HEK293T (cell line): ENCODE measurements around the gene CHST3.

Source experiments
- ARNT ChIP-seq: fragments of 450-650 bp; IDR thresholded peaks from 2 replicates; pipeline ENCODE4 v1.6.1; 2017; ENCODE audit warnings: mild to moderate bottlenecking
- BHLHE40 ChIP-seq: fragments of 450-650 bp; IDR thresholded peaks from 2 replicates; pipeline ENCODE4 v1.6.1; 2016; ENCODE audit warnings: mild to moderate bottlenecking, moderate library complexity, borderline replicate concordance
- FOXA1 ChIP-seq: fragments of 450-650 bp; IDR thresholded peaks from 2 replicates; pipeline ENCODE4 v1.6.1; 2016; ENCODE audit warnings: mild to moderate bottlenecking
- FOXK2 ChIP-seq: fragments of 450-650 bp; IDR thresholded peaks from 2 replicates; pipeline ENCODE4 v1.6.1; 2016; ENCODE audit warnings: mild to moderate bottlenecking
- L3MBTL2 ChIP-seq: fragments of 450-650 bp; conservative IDR thresholded peaks from 2 replicates; pipeline ENCODE4 v1.6.1; 2016; ENCODE audit warnings: mild to moderate bottlenecking
- LEF1 ChIP-seq: fragments of 450-650 bp; IDR thresholded peaks from 2 replicates; pipeline ENCODE4 v1.6.1; 2017; ENCODE audit warnings: mild to moderate bottlenecking, borderline replicate concordance
- SUZ12 ChIP-seq: fragments of 450-650 bp; IDR thresholded peaks from 2 replicates; pipeline ENCODE4 v1.6.1; 2016; ENCODE audit warnings: mild to moderate bottlenecking
- TARDBP ChIP-seq: fragments of 450-650 bp; IDR thresholded peaks from 2 replicates; pipeline ENCODE4 v1.6.1; 2016
- ZNF384 ChIP-seq: fragments of 450-650 bp; IDR thresholded peaks from 2 replicates; pipeline ENCODE4 v1.6.1; 2016

GRCh38 chr10:71998840-71999194 lies 34.6 kb downstream of the CHST3 start:
- TF ChIP-seq BHLHE40 = no peak
- no peak for TF ChIP-seq SUZ12
- TF ChIP-seq FOXA1 = no peak
- TF ChIP-seq LEF1 = no peak
- no peak for TF ChIP-seq FOXK2
- TF ChIP-seq ARNT = no peak
- TF ChIP-seq ZNF384 = no peak
- TF ChIP-seq L3MBTL2 = no peak
- no peak for TF ChIP-seq TARDBP
